Measurements from ENCODE around the gene DDX43. TPM values are rescaled to one million over a fixed set of nuclear protein-coding genes. Genes with fewer than 3 reads are reported as not detected.
"Not testable (repeated sequence)": the region's sequence is repeated elsewhere in the genome, so short reads cannot be mapped to it uniquely, and the experiment has no call there.

The DDX43 gene
- total and polyA plus RNA-seq, 2 of the 4 experiments (the other 2 are of a cell fraction) = 0.07 TPM; not detected in 1

- dilution Hi-C loops (cut with HindIII; ENCODE audit: low sequenced_read_pairs, unreplicated experiment) = no loop called here
- 100% methylated on average over 1 of the region's 3 CpGs; no CpG with 5 or more reads in 1 of the 2 experiments for WGBS, 2 experiments (ENCODE audit: extremely low coverage in 2 of 2, insufficient read length in 1 of 2)
- POLR2A ChIA-PET (ENCODE audit: unreplicated experiment) = no interaction called here
Measured at GRCh38 chr6:73455865-73456629, 61.4 kb downstream of the DDX43 start.

GRCh38 chr6:73459474-73459873, 64.8 kb downstream of the DDX43 start:
- 74% methylated on average over 3 of the region's 7 CpGs; no CpG with 5 or more reads in 1 of the 2 experiments for WGBS, 2 experiments (ENCODE audit: extremely low coverage in 2 of 2, insufficient read length in 1 of 2)
- DNase-seq; ATAC-seq (ENCODE audit: low read depth); H3K27me3 ChIP-seq (ENCODE audit: control insufficient read depth, insufficient read depth, low read length); H2AK9ac ChIP-seq (replicated peaks; ENCODE audit: low read depth, low read length, poor library complexity); H2AFZ ChIP-seq (replicated peaks; ENCODE audit: low read length, poor library complexity); H4K20me1 ChIP-seq (ENCODE audit: insufficient read depth, low read length); H2BK120ac ChIP-seq (ENCODE audit: low read depth, low read length); H4K91ac ChIP-seq (ENCODE audit: insufficient read depth, low read depth, low read length); H3K18ac ChIP-seq (ENCODE audit: low read depth, low read length); intact Hi-C loops (cut with micrococcal nuclease); H3K4me2 ChIP-seq (ENCODE audit: low read depth, low read length); H3K4ac ChIP-seq (ENCODE audit: low read depth, low read length); BruUV-seq (replicated peaks); H3K27ac ChIP-seq (ENCODE audit: insufficient read depth, low read length); H3K36me3 ChIP-seq (ENCODE audit: control insufficient read depth, insufficient read depth, low read length); H2BK15ac ChIP-seq (ENCODE audit: low read depth, low read length); H2BK20ac ChIP-seq (ENCODE audit: low read depth, low read length); in situ Hi-C loops (cut with MboI; ENCODE audit: low sequenced_read_pairs); H3K4me3 ChIP-seq (ENCODE audit: insufficient read depth, low read depth, low read length); H3K4me1 ChIP-seq (ENCODE audit: control insufficient read depth, insufficient read depth, low read length); dilution Hi-C loops (cut with HindIII; ENCODE audit: low sequenced_read_pairs, unreplicated experiment); H3K56ac ChIP-seq (ENCODE audit: extremely low read depth, insufficient read depth, low read length); H2BK5ac ChIP-seq (ENCODE audit: low read depth, low read length, poor library complexity, severe bottlenecking); H3K9ac ChIP-seq (ENCODE audit: low read depth, low read length); POLR2A ChIA-PET (ENCODE audit: unreplicated experiment); H4K5ac ChIP-seq (ENCODE audit: low read depth, low read length); H3K14ac ChIP-seq (replicated peaks; ENCODE audit: low read depth, low read length); H2AK5ac ChIP-seq (ENCODE audit: low read depth, low read length); CTCF ChIA-PET; H4K8ac ChIP-seq (ENCODE audit: low read depth in 2 of 2, low read length in 2 of 2); H3K23ac ChIP-seq (ENCODE audit: low read depth, low read length); H3K9me1 ChIP-seq (ENCODE audit: insufficient read depth, low read length); H3K9me3 ChIP-seq (ENCODE audit: control insufficient read depth, insufficient read depth, low read length): not testable (repeated sequence)
- peaks cover 10 to 27% of the 10 kb centered on the region in 2 experiments; a peak in 3 of 4 replicates for H3K79me1 ChIP-seq (ENCODE audit: low read depth in 1 of 2, low read length in 2 of 2)

More at GRCh38 chr6:73455865-73456629, 61.4 kb downstream of the DDX43 start:
- Histone ChIP-seq H2AK9ac (replicated peaks; ENCODE audit: low read depth, low read length, poor library complexity) (no peak overlapping the region), H3K4me1 (ENCODE audit: control insufficient read depth, insufficient read depth, low read length) (no peaks in the 10 kb centered on the region), H2BK15ac (ENCODE audit: low read depth, low read length) (no peak overlapping the region), H4K5ac (ENCODE audit: low read depth, low read length) (no peak overlapping the region), H2AK5ac (ENCODE audit: low read depth, low read length) (no peak overlapping the region), H3K79me1 (ENCODE audit: low read depth in 1 of 2, low read length in 2 of 2) (peaks cover 4 to 14% of the 10 kb centered on the region in 2 experiments; a peak in 3 of 4 replicates), H3K27ac (ENCODE audit: insufficient read depth, low read length) (no peak overlapping the region), H4K8ac (ENCODE audit: low read depth in 2 of 2, low read length in 2 of 2) (no peak overlapping the region), H4K20me1 (ENCODE audit: insufficient read depth, low read length) (no peaks in the 10 kb centered on the region), H3K4me2 (ENCODE audit: low read depth, low read length) (no peak overlapping the region), H3K4me3 (ENCODE audit: insufficient read depth, low read depth, low read length) (no peak overlapping the region), H2BK20ac (ENCODE audit: low read depth, low read length) (no peak overlapping the region), H3K14ac (replicated peaks; ENCODE audit: low read depth, low read length) (no peak overlapping the region; the same call in 1 of the 2 replicates), H3K56ac (ENCODE audit: extremely low read depth, insufficient read depth, low read length) (no peak overlapping the region), H3K9me1 (ENCODE audit: insufficient read depth, low read length) (no peaks in the 10 kb centered on the region), H3K9me3 (ENCODE audit: control insufficient read depth, insufficient read depth, low read length) (no peaks in the 10 kb centered on the region), H2BK120ac (ENCODE audit: low read depth, low read length) (no peak overlapping the region), H3K36me3 (ENCODE audit: control insufficient read depth, insufficient read depth, low read length) (no peaks in the 10 kb centered on the region), H4K91ac (ENCODE audit: insufficient read depth, low read depth, low read length) (no peak overlapping the region), H3K23ac (ENCODE audit: low read depth, low read length) (no peak overlapping the region), H3K4ac (ENCODE audit: low read depth, low read length) (no peak overlapping the region), H3K18ac (ENCODE audit: low read depth, low read length) (no peak overlapping the region), H2BK5ac (ENCODE audit: low read depth, low read length, poor library complexity, severe bottlenecking) (no peak overlapping the region), H3K27me3 (ENCODE audit: control insufficient read depth, insufficient read depth, low read length) (no peaks in the 10 kb centered on the region), H3K9ac (ENCODE audit: low read depth, low read length) (no peak overlapping the region), H2AFZ (replicated peaks; ENCODE audit: low read length, poor library complexity) (no peak overlapping the region)
- ATAC-seq (ENCODE audit: low read depth) (no peak), DNase-seq (peak; percentile 41)
- CTCF ChIA-PET = no interaction called here
- in situ Hi-C loops (cut with MboI; ENCODE audit: low sequenced_read_pairs) = no loop called here
- TF ChIP-seq USF2 (IDR thresholded peaks at IDR 0.05; ENCODE audit: low read depth, low read length) (no peak), CEBPB (IDR thresholded peaks at IDR 0.05; ENCODE audit: low read depth, low read length) (peak; percentile 89)
- intact Hi-C loops (cut with micrococcal nuclease) = no loop called here
- no TSS peak for BruUV-seq (replicated peaks)

All from IMR-90 (cell line).